PFSK-1 (cell line): ENCODE results near the gene FGA.

ENCODE experiments used
- FOXP2 ChIP-seq: optimal IDR thresholded peaks from 2 replicates; pipeline ENCODE3; 2011; ENCODE audit warnings: borderline replicate concordance, control low read depth, inconsistent platforms; ENCODE audit not compliant: insufficient read depth; ENCODE audit errors: extremely low read length, extremely low read depth
- POLR2AphosphoS5 ChIP-seq: IDR thresholded peaks from 2 replicates; pipeline ENCODE4 v1.6.1; 2012; ENCODE audit warnings: low read depth, mild to moderate bottlenecking, control low read depth, low read length, moderate library complexity
- REST ChIP-seq, 2 experiments: IDR thresholded peaks; 2 replicates each; pipeline versions ENCODE4 v1.6.1 to v1.8.0; 2011 to 2012; ENCODE audit warnings: low read depth in 2 of 2, low read length in 2 of 2, control low read depth in 1 of 2, inconsistent platforms in 1 of 2, mild to moderate bottlenecking in 1 of 2, moderate library complexity in 1 of 2; ENCODE audit not compliant: insufficient read depth in 1 of 2
- SIN3A ChIP-seq: IDR thresholded peaks from 2 replicates; pipeline ENCODE4 v1.6.1; 2012; ENCODE audit warnings: mild to moderate bottlenecking, low read length, moderate library complexity, borderline replicate concordance; ENCODE audit not compliant: insufficient read depth
- TAF1 ChIP-seq: IDR thresholded peaks from 2 replicates; pipeline ENCODE4 v1.6.1; 2012; ENCODE audit warnings: low read length, control low read depth, borderline replicate concordance; ENCODE audit not compliant: insufficient read depth

GRCh38 chr4:154615211-154615610 is 24.7 kb upstream of the FGA start:
- no peak for TF ChIP-seq POLR2AphosphoS5
- TF ChIP-seq FOXP2, result no peak
- no peak for TF ChIP-seq TAF1
- no peak for TF ChIP-seq REST (IDR thresholded peaks at IDR 0.05; ENCODE audit: insufficient read depth in 1 of 2, low read depth in 2 of 2, low read length in 2 of 2)
- TF ChIP-seq SIN3A, result no peak
